BE2C (cell line): ENCODE measurements around the gene THAP7.

Experiments
- DNase-seq: peaks from one replicate; pipeline ENCODE4 v3.0.0-alpha.2; 2020
- H3K27me3 ChIP-seq: fragments of 250-450 bp; sonication (Bioruptor Pico); 2 replicates; pipeline ENCODE4 v1.5.1; 2020; ENCODE audit warnings: mild to moderate bottlenecking
- H3K36me3 ChIP-seq: fragments of 250-450 bp; sonication (Bioruptor Pico); 2 replicates; pipeline ENCODE4 v1.5.1; 2020; ENCODE audit warnings: mild to moderate bottlenecking
- H3K4me1 ChIP-seq: fragments of 250-450 bp; sonication (Bioruptor Pico); 2 replicates; pipeline ENCODE4 v1.5.1; 2020
- H3K4me3 ChIP-seq: 2 replicates; pipeline ENCODE4 v1.5.1; 2011; ENCODE audit warnings: low read depth, low read length
- H3K9me3 ChIP-seq: fragments of 250-450 bp; sonication (Bioruptor Pico); 2 replicates; pipeline ENCODE4 v1.5.1; 2020
- TF ChIP-seq, protein P1 (sequence below): IDR thresholded peaks from 2 replicates; pipeline ENCODE4 v1.5.1; 2012; ENCODE audit warnings: mild to moderate bottlenecking, low read depth, low read length

THAP7 gene

DNA sequence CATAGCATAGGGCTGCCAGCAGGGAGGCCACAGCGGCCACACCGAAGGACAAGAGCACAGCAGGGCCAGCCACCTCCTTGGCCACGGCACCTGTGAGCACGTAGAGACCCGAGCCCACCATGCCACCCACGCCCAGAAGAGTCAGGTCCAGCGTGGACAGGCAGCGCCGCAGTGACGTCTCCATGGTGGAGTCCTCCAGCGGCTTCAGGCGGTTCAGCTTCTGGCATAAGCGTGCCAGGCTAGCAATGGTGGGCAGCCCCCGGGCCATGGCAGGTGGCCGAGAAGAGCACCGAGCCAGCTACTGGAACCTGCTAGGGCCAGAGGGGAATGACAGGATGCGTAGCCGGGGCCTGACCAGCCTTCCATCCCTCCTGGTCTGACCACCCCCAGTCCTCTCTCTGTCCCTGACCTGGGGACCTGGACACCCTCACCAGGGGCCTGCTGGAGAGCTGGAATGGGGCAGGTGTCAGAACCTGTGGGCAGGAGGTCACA lies 29.7 kb upstream of the THAP7 start:
- TF ChIP-seq, protein P1, sequence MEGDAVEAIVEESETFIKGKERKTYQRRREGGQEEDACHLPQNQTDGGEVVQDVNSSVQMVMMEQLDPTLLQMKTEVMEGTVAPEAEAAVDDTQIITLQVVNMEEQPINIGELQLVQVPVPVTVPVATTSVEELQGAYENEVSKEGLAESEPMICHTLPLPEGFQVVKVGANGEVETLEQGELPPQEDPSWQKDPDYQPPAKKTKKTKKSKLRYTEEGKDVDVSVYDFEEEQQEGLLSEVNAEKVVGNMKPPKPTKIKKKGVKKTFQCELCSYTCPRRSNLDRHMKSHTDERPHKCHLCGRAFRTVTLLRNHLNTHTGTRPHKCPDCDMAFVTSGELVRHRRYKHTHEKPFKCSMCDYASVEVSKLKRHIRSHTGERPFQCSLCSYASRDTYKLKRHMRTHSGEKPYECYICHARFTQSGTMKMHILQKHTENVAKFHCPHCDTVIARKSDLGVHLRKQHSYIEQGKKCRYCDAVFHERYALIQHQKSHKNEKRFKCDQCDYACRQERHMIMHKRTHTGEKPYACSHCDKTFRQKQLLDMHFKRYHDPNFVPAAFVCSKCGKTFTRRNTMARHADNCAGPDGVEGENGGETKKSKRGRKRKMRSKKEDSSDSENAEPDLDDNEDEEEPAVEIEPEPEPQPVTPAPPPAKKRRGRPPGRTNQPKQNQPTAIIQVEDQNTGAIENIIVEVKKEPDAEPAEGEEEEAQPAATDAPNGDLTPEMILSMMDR, result no peak
- no peaks in the 10 kb centered on the region for H3K27me3 ChIP-seq
- peaks cover 9% of the 10 kb centered on the region for H3K4me1 ChIP-seq
- no peaks in the 10 kb centered on the region for H3K9me3 ChIP-seq
- no peaks in the 10 kb centered on the region for H3K36me3 ChIP-seq
- peak overlapping the region; percentile 45; the same call in 1 of the 2 replicates for H3K4me3 ChIP-seq
- DNase-seq, result no peak

DNA sequence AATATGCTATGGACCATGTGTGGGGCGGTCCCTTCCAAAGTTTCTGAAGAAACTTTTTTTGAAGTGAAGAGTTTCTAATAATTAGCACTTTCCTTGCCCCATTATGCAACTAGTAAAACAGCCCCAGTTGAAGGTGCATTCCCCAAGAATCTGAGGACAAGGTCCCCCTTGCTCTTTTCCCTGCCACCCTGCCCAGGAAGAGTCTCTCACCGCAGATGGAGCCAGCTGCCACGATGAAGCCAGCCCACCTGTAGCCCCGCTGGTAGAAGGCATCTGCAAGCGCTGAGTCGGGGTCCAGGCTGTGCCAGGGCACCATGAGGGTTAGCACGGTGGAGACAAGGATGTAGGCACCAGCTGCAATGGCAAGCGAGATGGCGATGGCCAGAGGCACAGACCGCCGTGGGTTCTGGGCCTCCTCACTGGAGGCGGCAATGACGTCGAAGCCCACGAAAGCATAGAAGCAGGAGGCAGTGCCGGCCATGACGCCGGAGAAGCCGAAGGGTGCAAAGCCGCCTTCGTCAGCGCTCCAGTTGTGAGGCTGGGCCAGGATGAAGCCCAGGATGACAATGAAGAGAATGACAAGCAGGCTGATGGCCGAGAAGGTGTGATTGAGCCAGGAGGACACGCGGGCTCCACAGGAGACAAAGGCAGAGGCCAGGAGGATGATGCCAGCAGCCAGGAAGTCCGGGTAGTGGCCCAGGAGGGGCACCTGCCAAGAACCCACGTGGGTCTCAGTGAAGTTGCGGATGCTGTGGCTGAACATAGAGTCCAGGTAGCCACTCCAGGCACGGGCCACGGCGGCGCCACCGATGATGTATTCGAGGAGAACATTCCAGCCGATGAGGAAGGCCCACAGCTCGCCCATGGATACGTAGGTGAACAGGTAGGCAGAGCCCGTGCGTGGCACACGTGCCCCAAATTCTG lies 29.0 kb upstream of the THAP7 start:
- H3K9me3 ChIP-seq, result no peaks in the 10 kb centered on the region
- no peak for DNase-seq
- H3K4me1 ChIP-seq, result peaks cover 9% of the 10 kb centered on the region
- TF ChIP-seq, protein P1, result no peak
- no peaks in the 10 kb centered on the region for H3K27me3 ChIP-seq
- no peaks in the 10 kb centered on the region for H3K36me3 ChIP-seq
- H3K4me3 ChIP-seq, result no peak overlapping the region

DNA sequence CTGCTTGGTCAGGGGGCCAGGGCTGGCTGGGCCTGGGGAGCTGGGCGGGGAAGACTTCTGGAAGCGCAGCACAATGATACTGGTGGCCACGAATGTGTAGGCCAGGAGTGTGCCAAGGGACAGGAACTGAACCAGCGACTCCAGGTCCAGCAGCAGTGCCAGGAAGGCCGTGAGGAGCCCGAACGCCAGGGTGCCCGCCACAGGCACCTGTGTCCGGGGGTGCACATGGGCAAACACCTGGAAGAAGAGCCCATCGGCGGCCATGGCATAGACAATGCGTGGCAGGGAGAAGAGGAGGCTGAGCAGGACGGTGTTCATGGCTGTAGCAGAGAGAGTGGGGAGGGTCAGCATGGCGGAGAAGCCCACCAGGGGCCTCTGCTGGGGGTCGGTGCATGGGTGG lies 28.1 kb upstream of the THAP7 start:
- TF ChIP-seq, protein P1, result no peak
- peaks cover 9% of the 10 kb centered on the region for H3K4me1 ChIP-seq
- DNase-seq, result no peak
- H3K4me3 ChIP-seq, result no peak overlapping the region
- H3K9me3 ChIP-seq, result no peaks in the 10 kb centered on the region
- no peaks in the 10 kb centered on the region for H3K36me3 ChIP-seq
- no peaks in the 10 kb centered on the region for H3K27me3 ChIP-seq

DNA sequence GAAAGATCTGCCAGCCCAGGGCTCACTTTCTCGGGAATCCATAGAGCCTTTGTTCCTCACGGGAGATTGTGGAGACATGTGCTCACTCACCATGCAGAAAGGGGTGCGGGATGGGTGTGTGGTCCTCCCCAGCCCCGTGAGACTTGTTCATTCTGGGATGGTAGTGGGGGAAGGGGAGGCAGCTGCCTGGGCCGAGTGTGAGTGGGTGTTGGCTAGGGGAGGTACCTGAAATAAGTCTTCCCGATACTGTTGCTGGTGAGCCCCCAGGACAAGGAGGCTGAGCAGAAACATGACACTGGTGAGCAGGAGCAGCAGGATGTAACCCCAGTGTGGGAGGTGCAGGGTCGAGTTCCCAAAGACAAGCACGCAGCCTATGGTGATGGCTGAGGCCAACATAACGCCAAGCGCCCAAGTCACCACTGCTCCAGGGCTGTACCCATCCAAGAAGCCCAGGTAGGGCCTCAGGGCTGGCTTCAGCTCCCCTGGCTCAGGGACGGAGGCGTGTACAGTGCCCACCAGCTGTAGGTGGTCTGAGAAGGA lies 27.6 kb upstream of the THAP7 start:
- TF ChIP-seq, protein P1, result no peak
- DNase-seq, result no peak
- Histone ChIP-seq H3K36me3 (no peaks in the 10 kb centered on the region), H3K4me3 (no peak overlapping the region), H3K4me1 (peaks cover 9% of the 10 kb centered on the region), H3K27me3 (no peaks in the 10 kb centered on the region), H3K9me3 (no peaks in the 10 kb centered on the region)

DNA sequence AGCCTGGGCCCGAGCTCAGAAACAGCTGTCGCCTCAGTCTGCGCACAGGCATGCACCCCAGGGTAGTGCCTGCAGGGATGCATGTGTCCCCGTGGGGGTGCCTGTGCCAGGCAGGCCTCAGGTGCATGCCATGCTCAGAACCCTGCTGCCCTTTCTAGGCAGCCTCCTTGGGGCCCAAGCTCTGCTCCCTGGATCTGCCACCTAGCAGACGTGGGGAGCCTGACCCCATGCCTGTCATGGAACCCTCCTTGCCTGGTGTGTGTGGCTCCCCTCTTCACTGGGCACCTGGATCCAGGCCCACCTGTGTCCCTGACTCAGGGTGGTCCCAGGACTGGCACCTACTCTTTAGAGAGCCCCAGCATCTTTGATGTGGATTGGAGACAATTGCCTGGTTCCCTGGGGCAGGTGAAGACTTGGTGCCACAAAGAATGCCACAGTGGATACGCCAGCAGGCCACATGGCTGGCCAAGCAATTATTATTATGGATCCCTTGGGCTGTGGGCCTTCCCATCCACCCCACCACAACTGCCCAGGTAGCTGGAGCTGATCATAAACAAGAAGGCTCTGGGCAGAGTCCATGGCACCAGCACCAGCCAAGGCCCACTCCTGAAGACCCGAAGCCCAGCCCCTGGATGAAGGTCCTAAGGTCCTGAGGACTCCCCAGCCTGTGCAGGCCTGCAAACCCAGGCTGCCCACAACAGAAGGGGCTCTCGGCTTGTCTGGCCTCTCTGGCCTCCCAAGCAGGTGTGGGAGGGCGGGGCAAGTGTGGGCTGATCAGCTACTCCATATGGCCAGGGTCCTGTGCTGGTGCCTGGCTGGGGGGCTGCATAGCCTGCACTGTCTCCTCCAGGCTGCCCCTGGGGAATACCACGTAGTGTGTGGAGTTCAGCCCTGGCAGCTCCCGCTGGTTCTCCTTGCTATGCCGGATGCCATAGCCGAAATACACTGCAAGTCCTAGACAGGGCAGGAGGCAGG lies 26.6 kb upstream of the THAP7 start:
- no peaks in the 10 kb centered on the region for H3K36me3 ChIP-seq

More for the DNA sequence above, 26.6 kb upstream of the THAP7 start:
- no peaks in the 10 kb centered on the region for H3K9me3 ChIP-seq
- DNase-seq, result peak; percentile 49
- no peak overlapping the region for H3K4me3 ChIP-seq
- H3K27me3 ChIP-seq, result no peaks in the 10 kb centered on the region
- TF ChIP-seq, protein P1, result no peak
- H3K4me1 ChIP-seq, result peaks cover 9% of the 10 kb centered on the region
